Stomach (tissue), 9 donors: Measurements from ENCODE around the gene GLTP. TPM values are rescaled to one million over a fixed set of nuclear protein-coding genes. Genes with fewer than 3 reads are reported as not detected.

Experiments used
- DNase-seq, 2 donors: peaks; one replicate each; pipeline versions ENCODE4 v3.0.0 to v3.0.0-alpha.2; 2013 to 2019
- H3K27ac ChIP-seq, 5 donors: fragments of 200-600 bp in 4 of 5; sonication (generic) in 4 of 5; one replicate each; pipeline ENCODE4 v1.5.1; 2013 to 2019; ENCODE audit warnings: mild to moderate bottlenecking in 1 of 5, moderate library complexity in 1 of 5
- H3K27me3 ChIP-seq, 3 donors: fragments of 200-600 bp; sonication (generic); one replicate each; pipeline ENCODE4 v1.5.1; 2017 to 2019; ENCODE audit warnings: mixed run types in 1 of 3
- H3K36me3 ChIP-seq, 4 donors: fragments of 200-600 bp; sonication (generic); 1 replicate in 3 of 4; 2 replicates in 1 of 4; pipeline ENCODE4 v1.5.1; 2016 to 2019
- H3K4me1 ChIP-seq, 4 donors: fragments of 200-600 bp; sonication (generic); one replicate each; pipeline ENCODE4 v1.5.1; 2016 to 2019
- H3K4me3 ChIP-seq, 4 donors: fragments of 200-600 bp; sonication (generic) in 3 of 4; one replicate each; pipeline ENCODE4 v1.5.1; 2016 to 2019; ENCODE audit warnings: mild to moderate bottlenecking in 1 of 4
- H3K9me3 ChIP-seq, 4 donors: fragments of 200-600 bp; sonication (generic); one replicate each; pipeline ENCODE4 v1.5.1; 2016 to 2019
- CTCF ChIP-seq, 7 experiments: fragments of 450-650 bp in 4 of 7; fragments of 200-600 bp in 3 of 7; sonication (generic) in 3 of 7; IDR thresholded peaks; one replicate each; pipeline ENCODE4 v1.5.1; 2016 to 2019; ENCODE audit warnings: antibody characterized with exemption in 7 of 7, control low read depth in 2 of 7, mild to moderate bottlenecking in 1 of 7
- EP300 ChIP-seq: sonication (generic); formaldehyde crosslinking; IDR thresholded peaks from one replicate; pipeline ENCODE4 v1.6.1; 2017; ENCODE audit warnings: antibody characterized with exemption
- POLR2A ChIP-seq, 4 donors: fragments of 450-650 bp; IDR thresholded peaks; one replicate each; pipeline ENCODE4 v1.6.1; 2016; ENCODE audit warnings: antibody characterized with exemption in 4 of 4, control low read depth in 2 of 4, mild to moderate bottlenecking in 1 of 4, moderate library complexity in 1 of 4
- POLR2AphosphoS5 ChIP-seq, 3 donors: sonication (generic); formaldehyde crosslinking; IDR thresholded peaks; one replicate each; pipeline ENCODE4 v1.6.1; 2016; ENCODE audit warnings: antibody characterized with exemption in 3 of 3
- WGBS, 5 donors: extraction: QIAGEN DNeasy Blood & Tissue Kit in 3 of 5; methylation state at CpG; one replicate each; pipeline versions ENCODE4 v1.1.5 to v1.1.7; 2013 to 2018; 5-methylcytosine and 5-hydroxymethylcytosine counted together
- intact Hi-C: fragments of 100-400 bp; cut with DNase I; formaldehyde crosslinking; loops from one replicate; pipeline ENCODE4 v1.15.1; 2023; ENCODE audit warnings: low total_unique reads
- polyA plus RNA-seq, 3 donors: library from polyadenylated mRNA; stranded (reverse); fragments of 200-250 nt; gene quantifications; one replicate each; pipeline ENCODE4 v1.2.3, GENCODE V29; 2013
- total RNA-seq, 5 donors: library from RNA; depleted of rRNA; stranded (reverse); fragments of >200 nt; gene quantifications; one replicate each; pipeline versions ENCODE4 v1.1.0 to v1.2.3, GENCODE V29; 2014 to 2016
- donor health status: healthy with polysubstance abuse.
- donor health status: Bipolar disorder and iron deficiency.
- donor health status: healthy.

Gene GLTP
- total and polyA plus RNA-seq, 8 donors: 26.4 to 93.6 (median 50.1) TPM

- TF ChIP-seq CTCF (IDR thresholded peaks at IDR 0.05) (no peak), POLR2A (IDR thresholded peaks at IDR 0.05) (no peak), POLR2AphosphoS5 (IDR thresholded peaks at IDR 0.05) (no peak), EP300 (no peak)
- Histone ChIP-seq H3K27me3 (peaks cover 0 to 25% (median 12%) of the 10 kb centered on the region in 3 donors), H3K4me1 (peaks cover 6 to 19% (median 13%) of the 10 kb centered on the region in 4 donors), H3K27ac (no peak overlapping the region), H3K4me3 (no peak overlapping the region), H3K36me3 (no peaks in the 10 kb centered on the region), H3K9me3 (no peaks in the 10 kb centered on the region)
- intact Hi-C loops: no loop called here
- WGBS, 5 donors: 27 to 48% (median 40%) methylated on average over 1 to 3 of the region's 3 CpGs
- DNase-seq: no peak
Observed at GRCh38 chr12:109836916-109837315, 43.4 kb downstream of the GLTP start.

GRCh38 chr12:109835827-109836226 lies 44.5 kb downstream of the GLTP start:
- H3K27ac ChIP-seq: no peak overlapping the region
- DNase-seq: no peak
- H3K9me3 ChIP-seq: no peaks in the 10 kb centered on the region
- peaks cover 6 to 19% (median 13%) of the 10 kb centered on the region in 4 donors for H3K4me1 ChIP-seq
- no peaks in the 10 kb centered on the region for H3K36me3 ChIP-seq
- intact Hi-C loops: no loop called here
- 79 to 94% (median 90%) methylated on average over 3 to 4 of the region's 4 CpGs for WGBS, 5 donors
- no peak overlapping the region for H3K4me3 ChIP-seq
- TF ChIP-seq POLR2A (IDR thresholded peaks at IDR 0.05) (no peak), EP300 (no peak)
- H3K27me3 ChIP-seq: peaks cover 0 to 34% (median 13%) of the 10 kb centered on the region in 3 donors

GRCh38 chr12:109833307-109834189 lies 46.8 kb downstream of the GLTP start, which contains the start of gene TRPV4:
TRPV4 (minus strand) TSS chr12:109833398; CDS start chr12:109814796, 18,602 bp downstream.
- no peak within 1 kb of the TSS for H3K27ac ChIP-seq
- DNase-seq: peak; percentile 30 to 80
- H3K27me3 ChIP-seq: peaks cover 0 to 48% (median 13%) of the 10 kb centered on the region in 3 donors
- intact Hi-C loops: no loop called here
- H3K4me1 ChIP-seq: peaks cover 6 to 19% (median 13%) of the 10 kb centered on the region in 4 donors
- no peaks in the 10 kb centered on the region for H3K36me3 ChIP-seq
- no peak for TF ChIP-seq POLR2A (IDR thresholded peaks at IDR 0.05)
- TF ChIP-seq POLR2AphosphoS5 (IDR thresholded peaks at IDR 0.05): no peak
- TF ChIP-seq EP300: no peak
- TF ChIP-seq CTCF (IDR thresholded peaks at IDR 0.05): no peak
- WGBS, 5 donors: 18 to 72% (median 19%) methylated on average over 11 to 67 of the region's 67 CpGs
- H3K4me3 ChIP-seq: peak within 1 kb of the TSS; percentile 45 to 51 (median 48)
- H3K9me3 ChIP-seq: no peaks in the 10 kb centered on the region

- Histone ChIP-seq H3K4me1 (peaks cover 6 to 19% (median 13%) of the 10 kb centered on the region in 4 donors), H3K27me3 (peaks cover 0 to 53% (median 13%) of the 10 kb centered on the region in 3 donors), H3K9me3 (no peaks in the 10 kb centered on the region), H3K27ac (no peak overlapping the region), H3K36me3 (no peaks in the 10 kb centered on the region), H3K4me3 (peak overlapping the region; percentile 45 to 51 (median 48))
- 16 to 28% (median 24%) methylated on average over 11 to 31 of the region's 31 CpGs for WGBS, 5 donors
- DNase-seq: no peak
- intact Hi-C loops: no loop called here
- TF ChIP-seq POLR2AphosphoS5 (IDR thresholded peaks at IDR 0.05) (no peak), POLR2A (IDR thresholded peaks at IDR 0.05) (no peak), EP300 (no peak), CTCF (IDR thresholded peaks at IDR 0.05) (no peak)
Observed at GRCh38 chr12:109832541-109833306, 47.6 kb downstream of the GLTP start.
